ENCODE measurements around the gene SIGLEC1. TPM values are rescaled to one million over a fixed set of nuclear protein-coding genes. Genes with fewer than 3 reads are reported as not detected.

The SIGLEC1 gene
- total and polyA plus RNA-seq, 2 experiments from 2014 or later, result not detected

GRCh38 chr20:3692706-3693294 is 19.6 kb downstream of the SIGLEC1 start:
- Histone ChIP-seq H3K9me2 (ENCODE audit: insufficient read depth) (0 out of 2 replicates have a peak, but pooled peaks cover 2% of the 10 kb centered on the region), H3K36me3 (ENCODE audit: insufficient read depth) (no peaks in the 10 kb centered on the region), H3K4me3 (no peak overlapping the region), H4K20me1 (replicated peaks; ENCODE audit: insufficient read depth) (no peaks in the 10 kb centered on the region), H2AFZ (no peak overlapping the region), H3K27me3 (ENCODE audit: insufficient read depth) (no peaks in the 10 kb centered on the region), H3K4me2 (no peak overlapping the region), H3K27ac (ENCODE audit: low read depth) (no peak overlapping the region), H3K4me1 (ENCODE audit: insufficient read depth) (no peaks in the 10 kb centered on the region), H3K79me2 (replicated peaks; ENCODE audit: insufficient read depth) (no peaks in the 10 kb centered on the region), H3F3A (replicated peaks; ENCODE audit: low read depth) (no peaks in the 10 kb centered on the region)
- no peak overlapping the region for H3K4me3 Mint-ChIP-seq
- peaks cover 3% of the 10 kb centered on the region; the same call in 1 of the 3 replicates for H3K9me3 Mint-ChIP-seq
- peaks cover under 1% of the 10 kb centered on the region for H3K4me1 Mint-ChIP-seq
- H3K36me3 Mint-ChIP-seq (ENCODE audit: low read depth), result no peaks in the 10 kb centered on the region; the same call in 2 of the 3 replicates
- no peak overlapping the region for H3K27ac Mint-ChIP-seq
- TF ChIP-seq NANOG (IDR thresholded peaks at IDR 0.05; ENCODE audit: borderline replicate concordance) (no peak), ZNF331 (CRISPR knock-in tag; IDR thresholded peaks at IDR 0.05; ENCODE audit: low read depth) (no peak), STAT1 (IDR thresholded peaks at IDR 0.05; ENCODE audit: unreplicated experiment) (no peak), ZNF114 (CRISPR knock-in tag; IDR thresholded peaks at IDR 0.05) (no peak)
- ATAC-seq (no peak), DNase-seq (ENCODE audit: low spot score) (no peak)
- H3K27me3 Mint-ChIP-seq (ENCODE audit: insufficient read depth, low read depth, poor library complexity), result peaks cover 15% of the 10 kb centered on the region

- Mint-ChIP-seq H3K4me3 (no peak overlapping the region), H3K4me1 (peaks cover 5% of the 10 kb centered on the region), H3K9me3 (peaks cover 3% of the 10 kb centered on the region; the same call in 1 of the 3 replicates), H3K36me3 (ENCODE audit: low read depth) (no peaks in the 10 kb centered on the region; the same call in 2 of the 3 replicates), H3K27ac (no peak overlapping the region), H3K27me3 (ENCODE audit: insufficient read depth, low read depth, poor library complexity) (peaks cover 18% of the 10 kb centered on the region)
- DNase-seq (ENCODE audit: low spot score) (no peak), ATAC-seq (no peak)
- 0 out of 2 replicates have a peak, but pooled peaks cover 3% of the 10 kb centered on the region for H3K9me2 ChIP-seq (ENCODE audit: insufficient read depth)
- H3K4me3 ChIP-seq, result no peak overlapping the region
- no peak overlapping the region for H2AFZ ChIP-seq
- no peaks in the 10 kb centered on the region for H3K27me3 ChIP-seq (ENCODE audit: insufficient read depth)
- H3K4me1 ChIP-seq (ENCODE audit: insufficient read depth), result peaks cover 6% of the 10 kb centered on the region; the same call in 1 of the 2 replicates
- H3K79me2 ChIP-seq (replicated peaks; ENCODE audit: insufficient read depth), result no peaks in the 10 kb centered on the region
- H3K27ac ChIP-seq (ENCODE audit: low read depth), result no peak overlapping the region
- H3K4me2 ChIP-seq, result no peak overlapping the region
- no peaks in the 10 kb centered on the region for H3F3A ChIP-seq (replicated peaks; ENCODE audit: low read depth)
- no peaks in the 10 kb centered on the region for H3K36me3 ChIP-seq (ENCODE audit: insufficient read depth)
- no peaks in the 10 kb centered on the region for H4K20me1 ChIP-seq (replicated peaks; ENCODE audit: insufficient read depth)
- TF ChIP-seq POLR2AphosphoS5 (IDR thresholded peaks at IDR 0.05; ENCODE audit: low read depth), result no peak
- TF ChIP-seq JUNB (IDR thresholded peaks at IDR 0.05; ENCODE audit: unreplicated experiment), result no peak
- TF ChIP-seq CREB1 (CRISPR knock-in tag; IDR thresholded peaks at IDR 0.05; ENCODE audit: low read depth), result no peak
- TF ChIP-seq REST (IDR thresholded peaks at IDR 0.05; ENCODE audit: unreplicated experiment), result no peak
- no peak for TF ChIP-seq EZH2phosphoT487 (IDR thresholded peaks at IDR 0.05; ENCODE audit: unreplicated experiment)
- no peak for TF ChIP-seq ETS1 (IDR thresholded peaks at IDR 0.05)
- TF ChIP-seq ZNF331 (CRISPR knock-in tag; IDR thresholded peaks at IDR 0.05; ENCODE audit: low read depth), result no peak
- no peak for TF ChIP-seq NANOG (IDR thresholded peaks at IDR 0.05; ENCODE audit: borderline replicate concordance)
- TF ChIP-seq ZNF462 (CRISPR knock-in tag; IDR thresholded peaks at IDR 0.05), result no peak
- no peak for TF ChIP-seq STAT1 (IDR thresholded peaks at IDR 0.05; ENCODE audit: unreplicated experiment)
- TF ChIP-seq ZNF114 (CRISPR knock-in tag; IDR thresholded peaks at IDR 0.05), result no peak
Observed at GRCh38 chr20:3691897-3692296, 20.5 kb downstream of the SIGLEC1 start.
